ENCODE data around the gene CDC42EP4.

Gene CDC42EP4

DNA sequence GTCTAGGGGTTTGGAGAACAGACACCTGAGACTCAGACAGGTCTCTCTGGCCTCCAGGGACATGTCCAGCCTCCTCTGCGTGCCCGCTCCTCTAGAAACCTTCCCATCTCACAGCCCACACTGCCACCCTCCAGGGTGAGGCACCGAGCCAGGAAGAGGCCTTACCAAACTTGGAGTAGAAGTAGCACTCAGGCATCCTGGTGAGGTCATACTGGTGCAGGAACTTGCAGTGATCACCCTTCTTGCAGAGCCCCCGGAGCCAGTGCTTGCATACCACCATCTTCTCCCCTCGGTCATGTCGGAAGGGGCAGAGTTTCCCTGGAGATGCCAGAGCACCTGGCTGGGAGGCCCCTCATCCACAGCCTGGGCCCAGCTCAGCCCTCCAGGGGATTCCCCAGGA, 54.3 kb downstream of the CDC42EP4 start:
- DNase-seq, result no peak

DNA sequence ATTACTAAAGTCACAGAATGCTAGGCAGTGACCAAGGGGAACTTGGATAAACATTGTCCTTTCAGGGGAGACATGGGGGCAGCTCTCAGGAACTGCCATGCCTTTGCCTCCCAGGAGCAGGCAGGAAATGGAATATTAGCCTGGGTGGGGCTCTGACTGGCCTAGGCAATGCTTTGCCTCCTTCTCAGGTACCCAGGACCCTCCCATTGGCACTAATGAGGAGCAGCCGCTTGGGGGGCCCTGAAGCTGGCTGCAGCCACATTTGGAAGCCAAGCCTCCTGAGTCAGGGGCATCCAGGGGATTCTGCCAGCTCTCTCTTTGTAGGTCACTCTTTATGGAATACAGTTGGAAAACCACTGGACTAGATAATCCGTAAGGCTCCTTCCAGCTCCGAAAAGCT, 55.6 kb downstream of the CDC42EP4 start:
- DNase-seq, result no peak

DNA sequence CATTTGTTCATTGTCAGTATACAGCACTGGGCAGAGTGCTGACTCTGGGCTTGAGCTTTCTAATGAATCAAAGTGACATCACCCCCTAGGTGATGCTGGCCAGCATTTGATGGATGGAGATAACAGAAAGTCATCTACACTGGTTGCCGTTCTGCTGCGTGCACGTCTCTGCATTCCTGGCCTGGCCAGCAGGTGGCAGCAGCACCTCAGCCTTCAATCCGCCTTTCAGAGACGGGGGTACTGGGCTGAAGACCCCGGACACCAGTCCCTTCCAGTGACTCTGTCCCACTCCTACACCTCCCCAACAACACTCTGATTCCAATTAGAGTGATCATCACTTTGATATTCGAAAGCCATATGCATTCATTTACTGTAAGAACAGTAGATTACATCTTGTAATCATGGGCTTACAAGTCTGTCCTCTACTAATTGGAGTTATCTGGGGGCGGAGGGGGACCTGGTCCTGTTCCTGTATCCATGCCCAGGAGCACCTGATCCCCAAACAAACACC, 56.1 kb downstream of the CDC42EP4 start:
- peak in 34 of 51 donors; percentile 14 to 75 (median 38) for DNase-seq

DNA sequence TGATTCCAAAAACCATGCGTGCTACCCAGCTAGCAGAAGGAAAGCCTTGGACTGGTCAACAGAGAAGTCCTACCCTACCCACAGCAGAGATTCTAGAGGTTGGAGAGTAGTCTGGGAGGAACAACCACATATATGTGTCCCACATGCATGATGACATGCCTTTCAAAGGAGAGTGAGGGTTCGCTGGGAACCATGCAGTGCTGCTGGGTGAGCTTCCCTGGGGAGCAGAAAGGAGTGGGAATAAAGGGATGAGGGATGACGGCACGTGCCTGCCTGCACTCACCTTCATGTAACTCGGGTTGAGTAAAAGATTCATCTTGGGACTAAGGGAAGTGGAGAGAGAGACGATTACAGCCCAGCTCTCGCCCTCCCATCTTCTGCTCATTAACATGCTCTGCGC, 59.9 kb downstream of the CDC42EP4 start:
- DNase-seq, result no peak

DNA sequence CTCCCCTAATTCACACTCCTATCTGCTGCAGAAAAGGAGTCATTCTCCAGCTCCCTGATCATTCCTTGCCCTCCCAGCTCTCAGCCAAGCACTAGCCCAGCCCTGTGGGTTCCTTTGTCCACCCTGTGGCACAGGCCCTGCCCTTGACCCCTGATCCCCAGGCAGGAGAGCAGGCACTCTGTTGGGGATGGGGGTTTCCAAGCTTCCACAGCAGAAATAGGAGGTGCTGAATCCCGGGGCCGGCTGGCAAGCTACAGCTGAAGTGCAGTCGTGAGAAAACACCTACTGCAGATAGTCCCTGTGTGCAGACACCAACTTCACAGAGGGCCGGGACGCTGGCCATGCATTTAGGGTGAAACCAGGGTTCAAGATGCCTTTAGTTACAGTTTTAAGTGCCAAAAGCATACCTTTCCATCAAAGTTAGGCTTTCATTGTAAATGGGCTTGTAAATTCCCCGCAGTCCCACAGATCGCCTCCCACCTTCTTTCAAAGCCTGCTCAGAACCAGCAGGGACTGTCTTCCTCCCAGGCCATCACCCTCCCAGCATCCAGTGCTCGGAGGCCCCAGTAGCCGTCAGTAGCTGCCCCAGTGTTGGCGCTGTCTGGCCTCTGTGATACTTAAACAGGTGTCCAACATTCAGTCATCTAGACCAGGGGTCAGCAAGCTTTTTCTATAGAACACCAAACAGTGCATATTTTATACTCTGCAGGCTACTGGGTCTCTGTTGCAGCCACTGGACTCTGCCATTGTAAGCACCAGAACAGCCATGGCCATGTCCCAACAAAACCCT, 60.8 kb downstream of the CDC42EP4 start:
- no peak for DNase-seq

DNA sequence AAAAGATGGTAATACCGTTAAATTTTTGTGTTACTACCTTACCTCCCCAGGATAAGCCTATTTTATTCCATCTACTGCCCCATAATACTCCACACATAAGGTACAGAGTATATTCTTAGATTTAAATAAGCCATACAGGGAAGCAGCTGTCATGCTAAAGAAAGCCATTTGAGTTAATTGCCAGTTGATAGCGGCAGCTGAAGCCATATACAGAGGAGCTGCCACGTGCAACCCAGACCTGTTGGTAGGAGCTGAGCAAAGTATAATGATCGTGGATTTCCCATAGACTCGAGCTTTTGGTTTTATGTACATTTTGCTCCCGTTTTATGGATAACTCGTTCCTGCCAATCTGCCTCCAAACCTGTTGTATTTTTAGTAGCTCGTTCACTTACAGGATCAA, 62.1 kb downstream of the CDC42EP4 start:
- DNase-seq, result no peak

DNA sequence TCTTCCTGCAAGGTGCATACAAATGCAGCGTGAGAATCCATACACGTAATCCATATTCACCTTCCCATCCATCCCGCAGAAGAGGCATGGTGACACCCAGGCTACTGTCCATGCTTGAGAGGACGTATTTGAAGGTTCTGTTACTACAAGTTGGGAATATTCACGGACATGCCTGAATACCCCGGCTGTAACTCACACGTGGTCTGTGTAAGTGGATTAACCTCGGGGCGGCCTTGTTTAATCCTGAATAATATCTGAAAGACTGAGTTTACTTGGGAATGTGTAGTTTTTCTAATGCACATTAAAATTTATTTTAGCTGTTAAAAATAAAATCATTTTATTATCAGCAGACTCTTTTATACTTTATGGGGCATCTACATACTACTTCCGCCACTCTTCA, 63.3 kb downstream of the CDC42EP4 start:
- no peak for DNase-seq

DNA sequence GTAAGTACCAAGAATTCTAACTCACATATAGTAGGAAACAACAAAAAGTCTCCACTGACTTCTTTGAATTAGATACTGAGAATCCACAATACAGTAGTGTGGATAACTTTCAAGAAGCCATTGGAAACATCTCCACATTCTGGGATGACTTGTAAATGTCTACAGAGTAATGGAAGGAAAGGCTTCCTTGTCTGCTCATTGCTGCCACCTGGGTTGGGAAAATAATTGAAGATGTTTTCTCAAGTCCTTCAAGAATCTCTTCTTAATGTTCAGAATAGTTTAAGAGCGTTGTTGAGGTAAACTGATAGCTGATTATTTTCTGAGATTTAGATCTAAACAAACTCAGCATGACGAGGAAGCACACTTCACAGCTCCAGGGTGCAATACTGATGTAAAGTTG, 64.1 kb downstream of the CDC42EP4 start:
- no peak for DNase-seq

DNA sequence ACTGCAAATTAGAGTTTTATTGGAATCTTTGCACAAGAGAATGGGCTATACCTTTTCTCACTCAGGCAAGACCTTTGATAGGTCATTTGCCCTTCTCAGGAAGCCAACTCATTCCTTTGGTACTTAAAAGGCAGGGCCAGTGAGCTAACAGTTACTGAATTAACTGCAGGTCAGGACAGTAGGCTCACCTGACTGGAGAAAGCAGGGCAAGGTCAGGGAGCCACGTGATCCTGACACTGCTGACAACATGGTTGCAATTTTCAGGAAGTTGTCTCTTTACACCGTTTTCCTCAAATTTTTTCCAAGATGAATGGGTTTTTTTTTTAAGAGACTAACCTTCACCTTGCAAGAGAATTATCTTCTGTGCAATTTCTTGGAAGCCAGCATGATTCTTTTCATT, 71.2 kb downstream of the CDC42EP4 start:
- no peak for DNase-seq

DNA sequence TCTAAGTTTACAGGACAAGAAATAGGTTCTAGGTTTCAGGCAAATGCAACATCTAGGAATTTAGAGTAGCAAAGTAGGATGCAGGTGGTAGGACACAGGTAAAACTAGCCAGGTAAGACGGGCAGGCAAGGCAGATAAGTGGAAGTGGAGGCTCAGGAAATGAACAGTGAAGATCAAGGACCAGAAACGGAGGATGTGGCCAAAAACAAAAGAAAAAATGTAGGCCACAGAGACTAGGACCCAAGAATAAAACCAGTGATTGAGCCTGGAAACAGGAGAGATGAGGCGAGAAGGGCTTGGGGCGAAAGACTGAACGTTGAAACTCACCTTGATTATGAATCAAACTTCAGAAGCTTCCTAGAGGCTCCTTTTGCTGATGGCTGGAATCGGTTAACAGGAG, 74.1 kb downstream of the CDC42EP4 start:
- no peak for DNase-seq

DNA sequence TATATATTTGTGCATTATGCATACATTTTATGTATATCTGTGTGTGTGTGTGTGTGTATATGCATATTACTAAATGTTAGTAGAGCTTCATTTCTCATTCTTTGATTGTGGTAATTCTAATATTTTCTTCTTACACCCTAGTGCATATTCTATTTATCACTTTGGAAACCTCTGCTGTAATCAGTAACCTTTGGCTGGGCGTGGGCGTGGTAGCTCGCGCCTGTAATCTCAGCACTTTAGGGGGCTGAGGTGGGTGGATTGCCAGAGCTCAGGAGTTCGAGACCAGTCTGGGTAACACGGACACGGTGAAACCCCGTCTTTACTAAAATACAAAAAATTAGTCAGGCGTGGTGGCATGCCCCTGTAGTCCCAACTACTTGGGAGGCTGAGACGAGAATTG, 77.1 kb downstream of the CDC42EP4 start:
- DNase-seq, result no peak
